ENCODE measurements around the gene PPP1R12B. TPM values are rescaled to one million over a fixed set of nuclear protein-coding genes. Genes with fewer than 3 reads are reported as not detected.

PPP1R12B gene
- total RNA-seq, 4 donors from 2014 or later, result 747 to 1,375 (median 979) TPM

DNA sequence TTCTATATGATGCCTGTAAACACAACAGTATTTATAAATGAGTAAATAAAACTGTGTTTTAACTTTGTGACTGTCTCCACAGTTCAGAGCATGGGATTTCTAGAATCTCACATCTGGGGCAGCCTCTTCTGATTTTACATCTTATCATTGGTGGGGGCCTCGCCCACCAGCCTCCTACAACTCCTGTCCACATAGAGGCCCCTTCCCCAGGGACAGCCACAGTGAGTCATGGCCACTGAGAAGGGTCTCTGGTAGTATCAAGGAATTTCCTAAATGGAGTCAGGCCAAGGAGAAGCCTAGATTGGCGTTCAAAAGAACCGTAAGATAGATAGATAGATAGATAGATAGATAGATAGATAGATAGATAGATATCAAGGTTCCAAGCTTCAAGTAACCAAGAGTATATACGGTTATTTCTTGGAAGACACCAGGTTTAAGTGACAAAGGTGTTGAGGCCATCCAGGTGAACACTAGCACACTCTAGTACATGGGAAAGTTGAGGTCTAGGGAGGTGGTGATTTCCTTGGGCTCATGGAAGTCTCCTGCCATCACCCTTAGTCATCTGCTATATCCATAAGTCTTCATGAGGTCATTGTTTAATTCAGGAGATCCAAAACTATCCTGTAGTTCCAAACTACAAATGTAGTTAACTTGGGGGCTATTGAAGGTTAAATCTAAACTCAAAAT, 240.1 kb downstream of the PPP1R12B start:
- WGBS, 2 donors (ENCODE audit: low coverage in 1 of 2), result 79 to 88% methylated on average over 3 of the region's 4 CpGs
- peak; percentile 40 for ATAC-seq
- Histone ChIP-seq H3K4me3 (no peak overlapping the region), H3K27me3 (no peaks in the 10 kb centered on the region), H3K36me3 (peaks cover 0 to 36% of the 10 kb centered on the region in 2 donors), H3K27ac (peak overlapping the region; percentile 83 to 90 (median 85)), H3K4me1 (peaks cover 16 to 94% (median 47%) of the 10 kb centered on the region in 3 donors), H3K9me3 (no peaks in the 10 kb centered on the region)
- TF ChIP-seq EP300 (IDR thresholded peaks at IDR 0.05) (no peak), POLR2A (IDR thresholded peaks at IDR 0.05) (no peak), POLR2AphosphoS5 (IDR thresholded peaks at IDR 0.05) (no peak)
- TF ChIP-seq, protein P1, sequence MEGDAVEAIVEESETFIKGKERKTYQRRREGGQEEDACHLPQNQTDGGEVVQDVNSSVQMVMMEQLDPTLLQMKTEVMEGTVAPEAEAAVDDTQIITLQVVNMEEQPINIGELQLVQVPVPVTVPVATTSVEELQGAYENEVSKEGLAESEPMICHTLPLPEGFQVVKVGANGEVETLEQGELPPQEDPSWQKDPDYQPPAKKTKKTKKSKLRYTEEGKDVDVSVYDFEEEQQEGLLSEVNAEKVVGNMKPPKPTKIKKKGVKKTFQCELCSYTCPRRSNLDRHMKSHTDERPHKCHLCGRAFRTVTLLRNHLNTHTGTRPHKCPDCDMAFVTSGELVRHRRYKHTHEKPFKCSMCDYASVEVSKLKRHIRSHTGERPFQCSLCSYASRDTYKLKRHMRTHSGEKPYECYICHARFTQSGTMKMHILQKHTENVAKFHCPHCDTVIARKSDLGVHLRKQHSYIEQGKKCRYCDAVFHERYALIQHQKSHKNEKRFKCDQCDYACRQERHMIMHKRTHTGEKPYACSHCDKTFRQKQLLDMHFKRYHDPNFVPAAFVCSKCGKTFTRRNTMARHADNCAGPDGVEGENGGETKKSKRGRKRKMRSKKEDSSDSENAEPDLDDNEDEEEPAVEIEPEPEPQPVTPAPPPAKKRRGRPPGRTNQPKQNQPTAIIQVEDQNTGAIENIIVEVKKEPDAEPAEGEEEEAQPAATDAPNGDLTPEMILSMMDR (IDR thresholded peaks at IDR 0.05), result no peak

DNA sequence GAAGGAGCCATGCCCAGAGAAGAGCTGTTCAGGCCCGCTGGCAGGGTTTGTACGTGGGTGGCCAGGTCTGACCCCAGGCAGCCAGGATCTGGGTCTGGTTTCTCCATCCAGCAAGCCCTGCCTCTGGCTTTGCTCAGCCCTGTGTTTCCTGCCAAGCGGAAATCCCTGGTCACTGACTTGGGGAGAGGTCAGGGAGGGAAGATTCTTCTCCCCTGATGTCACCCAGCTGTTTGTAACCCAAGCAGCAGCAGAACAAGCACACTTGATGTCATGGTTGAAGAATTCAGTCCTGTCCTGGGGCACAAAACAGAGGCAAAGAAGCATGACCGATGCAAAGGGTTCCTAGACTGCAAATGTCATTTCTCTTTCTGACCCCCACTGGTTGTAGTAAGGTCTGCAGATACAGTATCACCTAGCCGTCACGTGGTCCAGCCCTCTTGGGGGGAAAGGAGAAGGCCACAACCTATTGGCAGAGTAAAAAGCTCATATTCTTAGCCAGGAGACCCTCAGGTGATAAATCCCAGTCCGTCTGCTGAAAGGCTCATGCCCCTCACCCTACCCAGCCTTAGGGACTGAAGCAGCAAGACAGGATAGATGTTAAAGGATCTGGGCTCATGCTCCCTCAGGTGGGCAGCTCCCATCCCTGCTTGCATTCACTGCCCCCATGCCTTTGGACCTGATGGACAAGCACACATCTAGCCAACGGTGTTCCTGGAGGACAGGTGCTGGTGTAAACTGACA, 240.9 kb downstream of the PPP1R12B start:
- Histone ChIP-seq H3K4me1 (peaks cover 16 to 91% (median 47%) of the 10 kb centered on the region in 3 donors), H3K4me3 (no peak overlapping the region), H3K27ac (peak overlapping the region; percentile 83 to 90 (median 85)), H3K36me3 (peaks cover 0 to 32% of the 10 kb centered on the region in 2 donors), H3K9me3 (no peaks in the 10 kb centered on the region), H3K27me3 (no peaks in the 10 kb centered on the region)
- ATAC-seq, result peak; percentile 96
- 0 to 20% methylated on average over 2 to 4 of the region's 8 CpGs for WGBS, 2 donors (ENCODE audit: low coverage in 1 of 2)
- TF ChIP-seq POLR2AphosphoS5 (IDR thresholded peaks at IDR 0.05) (peak; percentile 98), EP300 (IDR thresholded peaks at IDR 0.05) (no peak), POLR2A (IDR thresholded peaks at IDR 0.05) (no peak)
- TF ChIP-seq, protein P1 (IDR thresholded peaks at IDR 0.05), result peak in 3 of 4 experiments; percentile 31 to 45 (median 37)

DNA sequence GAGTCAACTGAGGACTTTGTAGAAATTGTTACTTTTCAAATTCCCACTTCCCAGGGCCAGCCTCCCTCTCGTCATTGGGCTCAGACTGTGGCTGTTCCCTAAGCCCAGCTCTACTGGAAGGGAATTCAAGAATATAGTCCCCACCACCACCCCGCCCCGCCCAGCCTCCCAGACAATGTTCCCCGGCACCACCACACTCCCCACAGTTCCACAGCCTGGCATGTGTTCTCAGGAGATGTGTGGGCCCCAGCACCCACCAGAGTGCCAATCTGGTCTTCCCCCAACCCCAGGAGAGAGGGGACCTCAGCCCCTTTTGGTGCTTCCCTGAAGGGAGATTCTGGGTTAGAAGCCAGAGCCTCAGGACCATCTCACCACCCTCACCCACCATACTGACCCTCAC, 241.6 kb downstream of the PPP1R12B start:
- WGBS, 2 donors (ENCODE audit: low coverage in 1 of 2), result 38% methylated on average over 1 of the region's 4 CpGs; no CpG with 5 or more reads in 1 of the 2 donors
- Histone ChIP-seq H3K36me3 (peaks cover 0 to 26% of the 10 kb centered on the region in 2 donors), H3K4me1 (peaks cover 16 to 84% (median 47%) of the 10 kb centered on the region in 3 donors), H3K4me3 (no peak overlapping the region), H3K27me3 (no peaks in the 10 kb centered on the region), H3K27ac (peak overlapping the region; percentile 70 to 90 (median 84)), H3K9me3 (no peaks in the 10 kb centered on the region)
- TF ChIP-seq POLR2AphosphoS5 (IDR thresholded peaks at IDR 0.05) (no peak), EP300 (IDR thresholded peaks at IDR 0.05) (no peak), POLR2A (IDR thresholded peaks at IDR 0.05) (no peak)
- TF ChIP-seq, protein P1 (IDR thresholded peaks at IDR 0.05), result no peak
- ATAC-seq, result no peak

DNA sequence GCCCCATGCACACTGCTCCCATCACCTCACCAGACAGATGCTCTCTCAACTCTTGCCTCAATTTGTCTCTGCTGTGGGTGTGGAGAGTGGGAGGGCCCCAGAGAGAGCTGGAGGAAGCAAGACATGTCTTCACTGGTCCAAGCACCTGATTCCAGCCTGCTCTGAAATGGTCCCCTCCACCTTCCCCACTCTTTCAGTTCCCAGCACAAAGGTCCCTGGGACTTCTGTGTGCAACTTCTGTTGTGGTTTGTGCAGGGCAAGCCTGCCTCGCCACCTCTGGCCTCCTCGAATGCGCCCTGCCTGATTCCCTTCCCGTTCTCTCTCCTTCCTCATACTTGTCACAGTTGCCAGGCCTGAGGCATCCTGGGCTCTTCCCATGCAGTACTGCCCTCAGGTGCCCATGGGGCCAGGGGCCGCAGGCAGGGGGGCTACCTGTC, 242.5 kb downstream of the PPP1R12B start:
- H3K36me3 ChIP-seq, result peaks cover 0 to 27% of the 10 kb centered on the region in 2 donors
- 88% methylated on average over 4 of the region's 5 CpGs; no CpG with 5 or more reads in 1 of the 2 donors for WGBS, 2 donors (ENCODE audit: low coverage in 1 of 2)
- no peaks in the 10 kb centered on the region for H3K9me3 ChIP-seq
- peak overlapping the region; percentile 70 to 90 (median 84) for H3K27ac ChIP-seq
- TF ChIP-seq, protein P1 (IDR thresholded peaks at IDR 0.05), result no peak
- TF ChIP-seq EP300 (IDR thresholded peaks at IDR 0.05) (no peak), POLR2AphosphoS5 (IDR thresholded peaks at IDR 0.05) (peak; percentile 11)
- H3K4me3 ChIP-seq, result no peak overlapping the region
- H3K4me1 ChIP-seq, result peaks cover 13 to 75% (median 45%) of the 10 kb centered on the region in 3 donors
- H3K27me3 ChIP-seq, result no peaks in the 10 kb centered on the region
- ATAC-seq, result no peak

Data from gastroesophageal sphincter (tissue), 4 donors.